Esophagus squamous epithelium (tissue), 5 donors: ENCODE data around the gene HFM1. TPM values are rescaled to one million over a fixed set of nuclear protein-coding genes. Genes with fewer than 3 reads are reported as not detected.

Experiments used
- DNase-seq: peaks from one replicate; lab custom pipeline; 2025; lab: John Stamatoyannopoulos, UW
- H3K27ac ChIP-seq, 4 donors: fragments of 200-600 bp; sonication (generic); one replicate each; pipeline ENCODE4 v1.5.1; 2016 to 2019; ENCODE audit warnings: mild to moderate bottlenecking in 1 of 4
- H3K27me3 ChIP-seq, 4 donors: fragments of 200-600 bp; sonication (generic); 1 replicate in 3 of 4; 2 replicates in 1 of 4; pipeline versions ENCODE4 v1.5.1 to v1.6.0; 2017 to 2021; ENCODE audit warnings: antibody characterized with exemption in 1 of 4
- H3K36me3 ChIP-seq, 3 donors: fragments of 200-600 bp; sonication (generic); one replicate each; pipeline ENCODE4 v1.5.1; 2016 to 2019
- H3K4me1 ChIP-seq, 3 donors: fragments of 200-600 bp; sonication (generic); one replicate each; pipeline ENCODE4 v1.5.1; 2017 to 2019
- H3K4me3 ChIP-seq, 4 donors: fragments of 200-600 bp; sonication (generic); 1 replicate in 3 of 4; 2 replicates in 1 of 4; pipeline ENCODE4 v1.5.1; 2016 to 2019; ENCODE audit warnings: mild to moderate bottlenecking in 2 of 4, moderate library complexity in 1 of 4
- H3K9me3 ChIP-seq, 3 donors: fragments of 200-600 bp; sonication (generic); one replicate each; pipeline ENCODE4 v1.5.1; 2016 to 2019
- CTCF ChIP-seq, 6 experiments: fragments of 450-650 bp in 4 of 6; fragments of 200-600 bp in 2 of 6; sonication (generic) in 2 of 6; IDR thresholded peaks; one replicate each; pipeline ENCODE4 v1.5.1; 2016 to 2019; ENCODE audit warnings: antibody characterized with exemption in 6 of 6, mild to moderate bottlenecking in 4 of 6, moderate library complexity in 4 of 6
- POLR2A ChIP-seq, 4 donors: fragments of 450-650 bp; IDR thresholded peaks; one replicate each; pipeline ENCODE4 v1.6.1; 2017; ENCODE audit warnings: antibody characterized with exemption in 4 of 4, mild to moderate bottlenecking in 4 of 4, moderate library complexity in 3 of 4
- WGBS, 2 donors: methylation state at CpG; one replicate each; pipeline ENCODE4 v1.1.5; 2018; 5-methylcytosine and 5-hydroxymethylcytosine counted together
- intact Hi-C: fragments of 100-400 bp; cut with DNase I; formaldehyde crosslinking; loops from one replicate; pipeline ENCODE4 v1.15.0; 2022
- total RNA-seq, 4 donors: library from RNA; depleted of rRNA; stranded (reverse); fragments of >200 nt; gene quantifications; one replicate each; pipeline ENCODE4 v1.1.0, GENCODE V29; 2016
- donor health status: DM: yes; HTN: yes; CAD: no.

The HFM1 gene
- total RNA-seq, 4 donors from 2014 or later: 0.09 to 0.79 (median 0.76) TPM; not detected in 1

GRCh38 chr1:91349524-91349923 is 55.1 kb downstream of the HFM1 start:
- DNase-seq: no peak
- Histone ChIP-seq H3K27ac (no peak overlapping the region), H3K4me3 (no peak overlapping the region), H3K4me1 (no peaks in the 10 kb centered on the region), H3K9me3 (no peaks in the 10 kb centered on the region), H3K36me3 (no peaks in the 10 kb centered on the region), H3K27me3 (no peaks in the 10 kb centered on the region)
- intact Hi-C loops: no loop called here
- WGBS, 2 donors: 88% methylated on average over 2 of the region's 2 CpGs
- TF ChIP-seq CTCF (IDR thresholded peaks at IDR 0.05) (no peak), POLR2A (IDR thresholded peaks at IDR 0.05) (no peak)

GRCh38 chr1:91346824-91347223 is 57.8 kb downstream of the HFM1 start:
- Histone ChIP-seq H3K9me3 (no peaks in the 10 kb centered on the region), H3K36me3 (no peaks in the 10 kb centered on the region), H3K4me1 (no peaks in the 10 kb centered on the region), H3K4me3 (no peak overlapping the region), H3K27ac (no peak overlapping the region), H3K27me3 (no peaks in the 10 kb centered on the region)
- 83 to 84% methylated on average over 3 of the region's 3 CpGs for WGBS, 2 donors
- TF ChIP-seq POLR2A (IDR thresholded peaks at IDR 0.05) (no peak), CTCF (IDR thresholded peaks at IDR 0.05) (no peak)
- intact Hi-C loops: no loop called here
- no peak for DNase-seq

- Histone ChIP-seq H3K4me1 (no peaks in the 10 kb centered on the region), H3K4me3 (no peak overlapping the region), H3K36me3 (no peaks in the 10 kb centered on the region), H3K9me3 (no peaks in the 10 kb centered on the region), H3K27ac (no peak overlapping the region), H3K27me3 (no peaks in the 10 kb centered on the region)
- no peak for DNase-seq
- intact Hi-C loops: no loop called here
- no peak for TF ChIP-seq POLR2A (IDR thresholded peaks at IDR 0.05)
- TF ChIP-seq CTCF (IDR thresholded peaks at IDR 0.05): no peak
- WGBS, 2 donors: 52 to 57% methylated on average over 4 of the region's 4 CpGs
Measured at GRCh38 chr1:91345395-91346005, 59.1 kb downstream of the HFM1 start.

GRCh38 chr1:91338501-91338900 is 66.1 kb downstream of the HFM1 start:
- intact Hi-C loops: no loop called here
- DNase-seq: no peak
- TF ChIP-seq CTCF (IDR thresholded peaks at IDR 0.05) (no peak), POLR2A (IDR thresholded peaks at IDR 0.05) (no peak)
- H3K27me3 ChIP-seq: no peaks in the 10 kb centered on the region
- H3K4me1 ChIP-seq: no peaks in the 10 kb centered on the region
- H3K27ac ChIP-seq: no peak overlapping the region
- 85% methylated on average over 7 of the region's 7 CpGs; no CpG with 5 or more reads in 1 of the 2 donors for WGBS, 2 donors
- H3K9me3 ChIP-seq: no peaks in the 10 kb centered on the region
- no peak overlapping the region for H3K4me3 ChIP-seq
- H3K36me3 ChIP-seq: no peaks in the 10 kb centered on the region

GRCh38 chr1:91335603-91336002 is 69.0 kb downstream of the HFM1 start:
- H3K27ac ChIP-seq: no peak overlapping the region
- DNase-seq: no peak
- H3K4me3 ChIP-seq: no peak overlapping the region
- intact Hi-C loops: no loop called here
- H3K4me1 ChIP-seq: no peaks in the 10 kb centered on the region
- TF ChIP-seq POLR2A (IDR thresholded peaks at IDR 0.05): no peak
- TF ChIP-seq CTCF (IDR thresholded peaks at IDR 0.05): no peak
- H3K27me3 ChIP-seq: no peaks in the 10 kb centered on the region
- 21 to 51% methylated on average over 2 of the region's 2 CpGs for WGBS, 2 donors
- peaks cover 0 to 4% (median 0%) of the 10 kb centered on the region in 3 donors for H3K9me3 ChIP-seq
- no peaks in the 10 kb centered on the region for H3K36me3 ChIP-seq
